Activated CD8-positive, alpha-beta memory T cell treated with anti-CD3 and anti-CD28 coated beads for 4 hours (primary cell): ENCODE data around the gene TMEM130.

Experiments used
- DNase-seq, 2 donors: peaks; one replicate each; pipeline ENCODE4 v3.0.0-alpha.2; 2020; ENCODE audit warnings: low read depth in 2 of 2

The TMEM130 gene

GRCh38 chr7:98808751-98809460, 60.9 kb downstream of the TMEM130 start:
- DNase-seq, result no peak

GRCh38 chr7:98807068-98808048, 62.5 kb downstream of the TMEM130 start:
- DNase-seq, result no peak

- no peak for DNase-seq
Observed at GRCh38 chr7:98805956-98806838, 63.6 kb downstream of the TMEM130 start.

- DNase-seq, result no peak
Observed at GRCh38 chr7:98802781-98803110, 67.1 kb downstream of the TMEM130 start.

- DNase-seq, result no peak
Observed at GRCh38 chr7:98802088-98802780, 67.6 kb downstream of the TMEM130 start.

GRCh38 chr7:98800996-98801395, 68.8 kb downstream of the TMEM130 start:
- no peak for DNase-seq

- DNase-seq, result no peak
Observed at GRCh38 chr7:98797150-98797549, 72.7 kb downstream of the TMEM130 start.
